HepG2 (cell line): Measurements from ENCODE around the gene LHB. TPM values are rescaled to one million over a fixed set of nuclear protein-coding genes. Genes with fewer than 3 reads are reported as not detected.

Source experiments
- BORCS8-MEF2B ChIP-seq: sonication (generic); formaldehyde crosslinking; IDR thresholded peaks from 2 replicates; pipeline ENCODE4 v1.8.0; 2022; ENCODE audit warnings: mild to moderate bottlenecking, missing genetic modification reagents
- JDP2 ChIP-seq: sonication (generic); formaldehyde crosslinking; IDR thresholded peaks from 2 replicates; pipeline ENCODE4 v1.8.1; 2022; ENCODE audit warnings: missing genetic modification reagents, borderline replicate concordance
- POLR2G ChIP-seq: fragments of 200-400 bp; formaldehyde crosslinking; IDR thresholded peaks from 2 replicates; pipeline ENCODE4 v1.6.1; 2018; ENCODE audit warnings: mild to moderate bottlenecking, low read depth, low read length, moderate library complexity
- SIN3A ChIP-seq: IDR thresholded peaks from 2 replicates; pipeline ENCODE4 v1.6.1; 2011; ENCODE audit warnings: low read depth, mild to moderate bottlenecking, control low read depth, low read length, borderline replicate concordance
- TOE1 ChIP-seq: sonication (generic); formaldehyde crosslinking; IDR thresholded peaks from 2 replicates; pipeline ENCODE4 v1.4.0; 2020; ENCODE audit warnings: mild to moderate bottlenecking, missing genetic modification reagents
- ZKSCAN8 ChIP-seq: IDR thresholded peaks from 2 replicates; pipeline ENCODE4 v1.6.1; 2016; ENCODE audit warnings: borderline replicate concordance, missing genetic modification reagents, missing compliant biosample characterization
- ZMYM2 ChIP-seq: sonication (generic); formaldehyde crosslinking; IDR thresholded peaks from 2 replicates; pipeline ENCODE4 v1.8.0; 2022; ENCODE audit warnings: mild to moderate bottlenecking, missing genetic modification reagents
- ZNF326 ChIP-seq: sonication (generic); formaldehyde crosslinking; IDR thresholded peaks from 2 replicates; pipeline ENCODE4 v1.4.0; 2020; ENCODE audit warnings: missing genetic modification reagents, borderline replicate concordance
- ZNF343 ChIP-seq: sonication (generic); formaldehyde crosslinking; IDR thresholded peaks from 2 replicates; pipeline ENCODE4 v1.4.0; 2020; ENCODE audit warnings: mild to moderate bottlenecking, missing genetic modification reagents
- ZNF367 ChIP-seq: sonication (generic); formaldehyde crosslinking; IDR thresholded peaks from 2 replicates; pipeline ENCODE4 v1.4.0; 2020; ENCODE audit warnings: missing genetic modification reagents, borderline replicate concordance
- ZNF609 ChIP-seq: sonication (generic); formaldehyde crosslinking; IDR thresholded peaks from 2 replicates; pipeline ENCODE4 v1.4.0; 2020; ENCODE audit warnings: mild to moderate bottlenecking, missing genetic modification reagents, borderline replicate concordance
- ZNF737 ChIP-seq: sonication (generic); formaldehyde crosslinking; IDR thresholded peaks from 2 replicates; pipeline ENCODE4 v1.5.0; 2020; ENCODE audit warnings: missing genetic modification reagents, mild to moderate bottlenecking, borderline replicate concordance
- ZZZ3 ChIP-seq: sonication (generic); formaldehyde crosslinking; IDR thresholded peaks from 2 replicates; pipeline ENCODE4 v1.4.0; 2020; ENCODE audit warnings: missing genetic modification reagents, mild to moderate bottlenecking, borderline replicate concordance
- polyA plus RNA-seq, 8 experiments: library from polyadenylated mRNA; depleted of rRNA in 3 of 8; stranded (reverse) in 7 of 8; unstranded in 1 of 8; fragments of >200 nt; fragmentation: Illumina TruSeq in 4 of 8; extraction: Trizol in 4 of 8; gene quantifications; 2 replicates each; pipeline versions ENCODE4 v1.2.1 to v1.2.3, GENCODE V29; 2011 to 2016; ENCODE audit warnings: low read depth in 4 of 8, missing spikeins in 1 of 8, mixed read lengths in 1 of 8; ENCODE audit not compliant: insufficient read depth in 1 of 8
- total RNA-seq, 5 experiments: library from RNA; depleted of rRNA; stranded (reverse); fragments of >200 nt; fragmentation: Illumina TruSeq; extraction: Trizol; gene quantifications; 2 replicates each; pipeline ENCODE4 v1.2.3, GENCODE V29; 2016; ENCODE audit warnings: low read depth in 1 of 5

Gene LHB
- total and polyA plus RNA-seq, 2 of the 13 experiments (the other 11 are each of a cell fraction or from before 2014, with no cell fraction given): not detected

- TF ChIP-seq ZNF609 (CRISPR knock-in tag): no peak
- no peak for TF ChIP-seq ZMYM2 (CRISPR knock-in tag)
- TF ChIP-seq ZZZ3 (CRISPR knock-in tag): no peak
- no peak for TF ChIP-seq SIN3A
- TF ChIP-seq POLR2G: peak; percentile 89
- no peak for TF ChIP-seq BORCS8-MEF2B (CRISPR knock-in tag)
- TF ChIP-seq ZKSCAN8 (CRISPR knock-in tag): no peak
- no peak for TF ChIP-seq ZNF343 (CRISPR knock-in tag)
- TF ChIP-seq TOE1 (CRISPR knock-in tag): no peak
- TF ChIP-seq ZNF326 (CRISPR knock-in tag): no peak; the same call in 1 of the 2 replicates
- TF ChIP-seq JDP2: no peak
- TF ChIP-seq ZNF737 (CRISPR knock-in tag): no peak
- TF ChIP-seq ZNF367 (CRISPR knock-in tag): no peak
Measured at GRCh38 chr19:48968179-48968661, 48.7 kb downstream of the LHB start (continued).
